ENCODE results near the gene ADGRD1.

ADGRD1 gene

DNA sequence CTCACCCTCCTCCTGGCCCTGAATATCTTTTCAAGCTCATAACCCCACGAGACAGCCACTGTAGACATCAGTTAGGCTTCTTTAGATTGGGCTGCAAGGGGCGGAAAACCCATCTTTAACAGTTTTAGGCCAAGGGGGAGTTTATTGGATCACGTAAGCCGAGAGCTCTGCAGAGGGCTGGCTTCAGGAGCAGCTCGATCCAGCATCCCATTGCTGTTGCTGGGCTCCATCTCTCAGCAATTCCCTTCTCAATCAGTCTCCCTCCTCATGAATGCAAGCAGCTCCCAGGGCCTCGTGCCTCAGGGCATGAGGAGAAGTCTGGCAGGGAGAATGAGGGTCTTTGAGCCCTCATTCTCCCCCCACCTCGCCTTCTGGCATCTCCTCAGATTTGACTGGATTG, 59.4 kb downstream of the ADGRD1 start:
- Histone ChIP-seq H3K27ac (replicated peaks; ENCODE audit: low read length) (no peak overlapping the region), H3K4me1 (ENCODE audit: control insufficient read depth in 2 of 2, insufficient read depth in 1 of 2, low read depth in 1 of 2, low read length in 2 of 2) (peaks cover 0 to 5% of the 10 kb centered on the region in 2 donors), H3K4ac (ENCODE audit: low read length) (no peak overlapping the region), H3K23ac (ENCODE audit: low read depth, low read length, poor library complexity) (no peak overlapping the region), H4K8ac (ENCODE audit: low read depth, low read length) (no peak overlapping the region), H3K36me3 (replicated peaks in 1 of 2; ENCODE audit: control insufficient read depth in 2 of 2, insufficient read depth in 2 of 2, low read length in 2 of 2) (no peaks in the 10 kb centered on the region), H2AK5ac (ENCODE audit: low read depth, low read length) (no peak overlapping the region), H3K4me2 (ENCODE audit: insufficient read depth, low read length, poor library complexity, severe bottlenecking) (no peak overlapping the region), H2AFZ (ENCODE audit: low read length) (no peak overlapping the region), H3K79me1 (ENCODE audit: low read depth, low read length) (no peaks in the 10 kb centered on the region), H2BK120ac (ENCODE audit: low read depth, low read length) (no peak overlapping the region), H3K9ac (ENCODE audit: low read depth, low read length, poor library complexity) (no peak overlapping the region), H3K27me3 (ENCODE audit: control insufficient read depth in 3 of 3, insufficient read depth in 3 of 3, low read depth in 1 of 3, low read length in 3 of 3) (peaks cover 0 to 3% (median 3%) of the 10 kb centered on the region in 3 experiments), H4K91ac (ENCODE audit: low read depth, low read length, poor library complexity) (no peak overlapping the region), H3K9me3 (replicated peaks in 1 of 2; ENCODE audit: control insufficient read depth in 2 of 2, insufficient read depth in 1 of 2, low read depth in 1 of 2, low read length in 2 of 2) (peaks cover 0 to 6% of the 10 kb centered on the region in 2 donors), H3K14ac (ENCODE audit: low read length) (no peak overlapping the region), H3K4me3 (ENCODE audit: low read length in 2 of 2) (no peak overlapping the region), H2BK12ac (ENCODE audit: low read length) (no peak overlapping the region), H2BK15ac (ENCODE audit: low read length) (no peak overlapping the region), H2BK5ac (ENCODE audit: low read length) (no peak overlapping the region), H3K18ac (ENCODE audit: low read length) (no peak overlapping the region)
- no CpG with 5 or more reads among the region's 7 CpGs for WGBS, 2 donors (ENCODE audit: extremely low coverage in 2 of 2, insufficient read length in 2 of 2, insufficient replicate concordance in 1 of 2)
- DNase-seq (ENCODE audit: low spot score) = no peak

DNA sequence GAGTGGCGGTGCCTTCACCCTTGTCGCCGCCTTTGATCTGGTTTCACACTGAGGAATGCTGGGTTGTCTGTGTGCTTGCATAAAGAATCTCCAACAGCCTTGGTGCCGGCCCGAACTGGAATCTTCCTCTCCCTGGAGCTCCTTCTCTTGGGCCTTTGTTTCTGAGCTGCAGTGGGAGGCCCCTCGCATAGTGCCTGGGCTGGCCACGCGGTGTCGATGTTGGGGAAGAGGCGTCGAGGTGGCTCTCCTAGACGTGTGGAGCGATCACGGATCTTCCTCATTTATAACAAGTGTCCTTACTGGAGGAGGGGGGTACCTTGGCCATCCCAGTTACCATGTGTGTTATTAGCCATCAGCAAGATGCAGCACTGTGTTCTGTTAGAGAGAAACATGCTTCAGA, 60.6 kb downstream of the ADGRD1 start:
- no CpG with 5 or more reads among the region's 14 CpGs for WGBS, 2 donors (ENCODE audit: extremely low coverage in 2 of 2, insufficient read length in 2 of 2, insufficient replicate concordance in 1 of 2)

DNA sequence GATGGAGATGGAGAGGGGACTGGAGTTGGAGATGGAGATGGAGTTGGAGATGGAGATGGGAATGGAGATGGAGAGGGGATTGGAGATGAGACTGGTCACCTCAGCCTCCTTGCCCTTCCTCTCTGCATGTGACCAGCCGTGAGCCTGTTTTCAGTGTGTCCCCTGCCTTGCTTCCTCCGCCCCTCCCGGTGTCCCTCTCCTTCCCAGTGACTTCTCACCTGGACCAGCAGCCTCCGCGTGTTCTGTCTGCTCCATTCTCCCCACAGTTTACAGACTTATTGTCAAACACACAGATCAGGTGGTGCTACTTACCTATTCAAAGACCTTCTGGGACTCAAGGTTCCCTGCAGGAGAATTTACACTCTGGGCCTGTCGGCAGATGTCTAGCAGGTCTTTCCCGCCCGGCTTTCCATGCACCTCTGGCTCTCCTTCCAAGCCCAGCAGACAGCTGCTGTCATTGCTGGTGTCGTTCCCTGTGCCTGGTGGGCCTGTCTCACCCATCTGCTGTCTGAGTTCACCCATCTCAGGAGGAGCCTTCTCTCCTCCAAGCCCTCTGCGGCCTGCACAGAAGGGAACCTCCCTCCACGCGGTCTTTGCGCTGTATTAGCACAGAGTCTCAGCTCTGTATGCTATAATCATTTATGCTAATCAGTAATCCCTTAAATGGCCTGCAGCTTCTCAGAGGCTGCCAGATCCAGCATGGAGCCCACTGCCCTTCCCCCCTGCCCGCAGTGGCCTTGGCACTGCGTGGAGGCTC, 62.1 kb downstream of the ADGRD1 start:
- WGBS, 2 donors (ENCODE audit: extremely low coverage in 2 of 2, insufficient read length in 2 of 2, insufficient replicate concordance in 1 of 2) = no CpG with 5 or more reads among the region's 15 CpGs
- Histone ChIP-seq H2BK120ac (ENCODE audit: low read depth, low read length) (no peak overlapping the region), H3K23ac (ENCODE audit: low read depth, low read length, poor library complexity) (no peak overlapping the region), H3K4me2 (ENCODE audit: insufficient read depth, low read length, poor library complexity, severe bottlenecking) (no peak overlapping the region), H4K8ac (ENCODE audit: low read depth, low read length) (no peak overlapping the region), H3K27ac (replicated peaks; ENCODE audit: low read length) (no peak overlapping the region), H2BK12ac (ENCODE audit: low read length) (no peak overlapping the region), H3K27me3 (ENCODE audit: control insufficient read depth in 3 of 3, insufficient read depth in 3 of 3, low read depth in 1 of 3, low read length in 3 of 3) (peaks cover 0 to 15% (median 3%) of the 10 kb centered on the region in 3 experiments), H3K9ac (ENCODE audit: low read depth, low read length, poor library complexity) (no peak overlapping the region), H3K9me3 (replicated peaks in 1 of 2; ENCODE audit: control insufficient read depth in 2 of 2, insufficient read depth in 1 of 2, low read depth in 1 of 2, low read length in 2 of 2) (peaks cover 0 to 4% of the 10 kb centered on the region in 2 donors), H2BK15ac (ENCODE audit: low read length) (peak overlapping the region; percentile 21), H2BK5ac (ENCODE audit: low read length) (no peak overlapping the region), H2AK5ac (ENCODE audit: low read depth, low read length) (peak overlapping the region; percentile 38), H3K14ac (ENCODE audit: low read length) (no peak overlapping the region), H3K4me3 (ENCODE audit: low read length in 2 of 2) (no peak overlapping the region), H3K18ac (ENCODE audit: low read length) (peak overlapping the region; percentile 86), H3K36me3 (replicated peaks in 1 of 2; ENCODE audit: control insufficient read depth in 2 of 2, insufficient read depth in 2 of 2, low read length in 2 of 2) (no peaks in the 10 kb centered on the region), H3K4ac (ENCODE audit: low read length) (no peak overlapping the region), H3K4me1 (ENCODE audit: control insufficient read depth in 2 of 2, insufficient read depth in 1 of 2, low read depth in 1 of 2, low read length in 2 of 2) (peaks cover 0 to 2% of the 10 kb centered on the region in 2 donors), H4K91ac (ENCODE audit: low read depth, low read length, poor library complexity) (no peak overlapping the region), H3K79me1 (ENCODE audit: low read depth, low read length) (no peaks in the 10 kb centered on the region), H2AFZ (ENCODE audit: low read length) (no peak overlapping the region)
- no peak for DNase-seq (ENCODE audit: low spot score)

More for the DNA sequence above, 60.6 kb downstream of the ADGRD1 start:
- no peak for DNase-seq (ENCODE audit: low spot score)
- Histone ChIP-seq H3K18ac (ENCODE audit: low read length) (no peak overlapping the region), H3K14ac (ENCODE audit: low read length) (no peak overlapping the region), H2BK15ac (ENCODE audit: low read length) (no peak overlapping the region), H3K27ac (replicated peaks; ENCODE audit: low read length) (no peak overlapping the region), H4K91ac (ENCODE audit: low read depth, low read length, poor library complexity) (no peak overlapping the region), H3K36me3 (replicated peaks in 1 of 2; ENCODE audit: control insufficient read depth in 2 of 2, insufficient read depth in 2 of 2, low read length in 2 of 2) (no peaks in the 10 kb centered on the region), H3K23ac (ENCODE audit: low read depth, low read length, poor library complexity) (no peak overlapping the region), H2AK5ac (ENCODE audit: low read depth, low read length) (no peak overlapping the region), H3K9ac (ENCODE audit: low read depth, low read length, poor library complexity) (no peak overlapping the region), H3K9me3 (replicated peaks in 1 of 2; ENCODE audit: control insufficient read depth in 2 of 2, insufficient read depth in 1 of 2, low read depth in 1 of 2, low read length in 2 of 2) (peaks cover 0 to 6% of the 10 kb centered on the region in 2 donors), H2BK5ac (ENCODE audit: low read length) (no peak overlapping the region), H3K4me2 (ENCODE audit: insufficient read depth, low read length, poor library complexity, severe bottlenecking) (no peak overlapping the region), H4K8ac (ENCODE audit: low read depth, low read length) (no peak overlapping the region), H2BK120ac (ENCODE audit: low read depth, low read length) (no peak overlapping the region), H3K4me1 (ENCODE audit: control insufficient read depth in 2 of 2, insufficient read depth in 1 of 2, low read depth in 1 of 2, low read length in 2 of 2) (peaks cover 0 to 5% of the 10 kb centered on the region in 2 donors), H3K4ac (ENCODE audit: low read length) (no peak overlapping the region), H2AFZ (ENCODE audit: low read length) (no peak overlapping the region), H3K27me3 (ENCODE audit: control insufficient read depth in 3 of 3, insufficient read depth in 3 of 3, low read depth in 1 of 3, low read length in 3 of 3) (peaks cover 0 to 8% (median 3%) of the 10 kb centered on the region in 3 experiments), H3K79me1 (ENCODE audit: low read depth, low read length) (no peaks in the 10 kb centered on the region), H2BK12ac (ENCODE audit: low read length) (no peak overlapping the region), H3K4me3 (ENCODE audit: low read length in 2 of 2) (no peak overlapping the region)

DNA sequence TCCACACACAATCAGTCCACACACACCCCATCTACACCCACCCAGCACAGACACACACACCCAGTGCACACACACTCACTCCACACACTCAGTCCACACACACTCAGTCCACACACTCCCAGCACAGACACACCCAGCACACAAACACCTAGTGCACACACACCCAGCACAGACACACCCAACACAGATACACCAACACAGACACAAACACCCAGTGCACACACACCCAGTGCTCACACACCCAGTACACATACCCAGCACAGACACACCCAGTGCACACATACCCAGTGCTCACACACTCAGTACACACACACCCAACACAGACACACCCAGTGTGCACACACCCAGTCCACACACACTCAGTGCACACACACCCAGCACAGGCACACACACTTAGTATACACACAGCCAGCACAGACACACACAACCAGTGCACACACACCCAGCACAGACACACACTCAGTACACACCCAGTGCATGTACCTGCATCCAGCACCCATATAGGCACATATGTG, 63.8 kb downstream of the ADGRD1 start:
- Histone ChIP-seq H3K4me3 (ENCODE audit: low read length in 2 of 2) (peak overlapping the region in 1 of 2 donors; percentile 49), H3K36me3 (replicated peaks in 1 of 2; ENCODE audit: control insufficient read depth in 2 of 2, insufficient read depth in 2 of 2, low read length in 2 of 2) (no peaks in the 10 kb centered on the region), H3K9ac (ENCODE audit: low read depth, low read length, poor library complexity) (no peak overlapping the region), H3K4ac (ENCODE audit: low read length) (peak overlapping the region; percentile 46), H2BK5ac (ENCODE audit: low read length) (no peak overlapping the region), H3K9me3 (replicated peaks in 1 of 2; ENCODE audit: control insufficient read depth in 2 of 2, insufficient read depth in 1 of 2, low read depth in 1 of 2, low read length in 2 of 2) (peaks cover 0 to 4% of the 10 kb centered on the region in 2 donors), H2AFZ (ENCODE audit: low read length) (no peak overlapping the region), H2BK12ac (ENCODE audit: low read length) (peak overlapping the region; percentile 97), H3K4me2 (ENCODE audit: insufficient read depth, low read length, poor library complexity, severe bottlenecking) (no peak overlapping the region), H2AK5ac (ENCODE audit: low read depth, low read length) (peak overlapping the region; percentile 89), H3K27ac (replicated peaks; ENCODE audit: low read length) (no peak overlapping the region), H4K91ac (ENCODE audit: low read depth, low read length, poor library complexity) (peak overlapping the region; percentile 83), H3K4me1 (ENCODE audit: control insufficient read depth in 2 of 2, insufficient read depth in 1 of 2, low read depth in 1 of 2, low read length in 2 of 2) (peaks cover 0 to 2% of the 10 kb centered on the region in 2 donors), H3K23ac (ENCODE audit: low read depth, low read length, poor library complexity) (peak overlapping the region; percentile 17), H4K8ac (ENCODE audit: low read depth, low read length) (no peak overlapping the region), H3K27me3 (ENCODE audit: control insufficient read depth in 3 of 3, insufficient read depth in 3 of 3, low read depth in 1 of 3, low read length in 3 of 3) (peaks cover 0 to 30% (median 3%) of the 10 kb centered on the region in 3 experiments), H2BK120ac (ENCODE audit: low read depth, low read length) (no peak overlapping the region), H3K18ac (ENCODE audit: low read length) (peak overlapping the region; percentile 85), H2BK15ac (ENCODE audit: low read length) (peak overlapping the region; percentile 93), H3K79me1 (ENCODE audit: low read depth, low read length) (no peaks in the 10 kb centered on the region), H3K14ac (ENCODE audit: low read length) (peak overlapping the region; percentile 99)
- no peak for DNase-seq (ENCODE audit: low spot score)

All from neuronal stem cell (in vitro differentiated cells).